DND-41 (cell line): ENCODE data around the gene HUNK.

ENCODE experiments used
- ATAC-seq: fragments of 200-7000 bp; cut with Tn5 transposase; 3 replicates; pipeline ENCODE4 v1.9.1; 2021; ENCODE audit warnings: low read depth; ENCODE audit not compliant: insufficient read depth
- DNase-seq: peaks from one replicate; pipeline ENCODE4 v3.0.0-alpha.2; 2020
- H2AFZ ChIP-seq: 2 replicates; pipeline ENCODE4 v1.6.0; 2012; ENCODE audit warnings: low read depth, low read length
- H3K27ac ChIP-seq: 2 replicates; pipeline ENCODE4 v1.5.1; 2012; ENCODE audit warnings: low read length, inconsistent platforms
- H3K27me3 ChIP-seq: fragments of 200-600 bp; sonication (generic); 2 replicates; pipeline ENCODE4 v1.6.0; 2012; ENCODE audit warnings: low read length, mild to moderate bottlenecking, inconsistent platforms; ENCODE audit not compliant: insufficient read depth, poor library complexity
- H3K36me3 ChIP-seq: 2 replicates; pipeline ENCODE4 v1.5.1; 2012; ENCODE audit warnings: low read length, inconsistent platforms; ENCODE audit not compliant: insufficient read depth
- H3K4me1 ChIP-seq: 2 replicates; pipeline ENCODE4 v1.5.1; 2012; ENCODE audit warnings: mild to moderate bottlenecking, low read length; ENCODE audit not compliant: insufficient read depth
- H3K4me2 ChIP-seq: 2 replicates; pipeline ENCODE4 v1.6.0; 2012; ENCODE audit warnings: mild to moderate bottlenecking, moderate library complexity, low read length, inconsistent platforms; ENCODE audit not compliant: insufficient read depth
- H3K4me3 ChIP-seq, 2 experiments: fragments of 200-600 bp in 1 of 2; shearing (Covaris generic) in 1 of 2; 2 replicates each; pipeline ENCODE4 v1.5.1; 2012 to 2016; ENCODE audit warnings: inconsistent platforms in 2 of 2, low read length in 2 of 2, mild to moderate bottlenecking in 2 of 2, low read depth in 1 of 2, moderate library complexity in 1 of 2
- H3K79me2 ChIP-seq: 2 replicates; pipeline ENCODE4 v1.6.0; 2012; ENCODE audit warnings: low read length, inconsistent platforms; ENCODE audit not compliant: insufficient read depth
- H3K9ac ChIP-seq: 2 replicates; pipeline ENCODE4 v1.6.0; 2012; ENCODE audit warnings: low read depth, mild to moderate bottlenecking, inconsistent platforms, low read length, moderate library complexity
- H3K9me3 ChIP-seq: 2 replicates; pipeline ENCODE4 v1.5.1; 2012; ENCODE audit warnings: low read length, moderate library complexity, mild to moderate bottlenecking, inconsistent platforms; ENCODE audit not compliant: insufficient read depth, severe bottlenecking
- H4K20me1 ChIP-seq: 2 replicates; pipeline ENCODE4 v1.6.0; 2012; ENCODE audit warnings: low read length; ENCODE audit not compliant: insufficient read depth
- EZH2 ChIP-seq: IDR thresholded peaks from 3 replicates; pipeline ENCODE4 v1.6.1; 2012; ENCODE audit warnings: borderline replicate concordance, low read depth, mild to moderate bottlenecking, moderate library complexity, low read length, inconsistent platforms; ENCODE audit not compliant: severe bottlenecking
- TF ChIP-seq, protein P1 (sequence below): IDR thresholded peaks from 2 replicates; pipeline ENCODE4 v1.5.1; 2012; ENCODE audit warnings: borderline replicate concordance, low read length, moderate library complexity, mild to moderate bottlenecking; ENCODE audit not compliant: poor library complexity, severe bottlenecking; ENCODE audit errors: extremely low read depth

Gene HUNK

GRCh38 chr21:31914472-31914871 lies 41.7 kb downstream of the HUNK start:
- Histone ChIP-seq H3K4me2 (no peak overlapping the region), H3K36me3 (no peaks in the 10 kb centered on the region), H2AFZ (no peak overlapping the region), H3K4me3 (no peak overlapping the region), H3K27ac (no peak overlapping the region), H3K79me2 (no peaks in the 10 kb centered on the region), H3K4me1 (no peaks in the 10 kb centered on the region), H3K9ac (no peak overlapping the region), H4K20me1 (no peaks in the 10 kb centered on the region), H3K9me3 (no peaks in the 10 kb centered on the region), H3K27me3 (peaks cover 6% of the 10 kb centered on the region)
- TF ChIP-seq, protein P1, sequence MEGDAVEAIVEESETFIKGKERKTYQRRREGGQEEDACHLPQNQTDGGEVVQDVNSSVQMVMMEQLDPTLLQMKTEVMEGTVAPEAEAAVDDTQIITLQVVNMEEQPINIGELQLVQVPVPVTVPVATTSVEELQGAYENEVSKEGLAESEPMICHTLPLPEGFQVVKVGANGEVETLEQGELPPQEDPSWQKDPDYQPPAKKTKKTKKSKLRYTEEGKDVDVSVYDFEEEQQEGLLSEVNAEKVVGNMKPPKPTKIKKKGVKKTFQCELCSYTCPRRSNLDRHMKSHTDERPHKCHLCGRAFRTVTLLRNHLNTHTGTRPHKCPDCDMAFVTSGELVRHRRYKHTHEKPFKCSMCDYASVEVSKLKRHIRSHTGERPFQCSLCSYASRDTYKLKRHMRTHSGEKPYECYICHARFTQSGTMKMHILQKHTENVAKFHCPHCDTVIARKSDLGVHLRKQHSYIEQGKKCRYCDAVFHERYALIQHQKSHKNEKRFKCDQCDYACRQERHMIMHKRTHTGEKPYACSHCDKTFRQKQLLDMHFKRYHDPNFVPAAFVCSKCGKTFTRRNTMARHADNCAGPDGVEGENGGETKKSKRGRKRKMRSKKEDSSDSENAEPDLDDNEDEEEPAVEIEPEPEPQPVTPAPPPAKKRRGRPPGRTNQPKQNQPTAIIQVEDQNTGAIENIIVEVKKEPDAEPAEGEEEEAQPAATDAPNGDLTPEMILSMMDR = no peak
- TF ChIP-seq EZH2 = no peak
- no peak for ATAC-seq
- no peak for DNase-seq

- DNase-seq (no peak), ATAC-seq (no peak)
- Histone ChIP-seq H3K36me3 (no peaks in the 10 kb centered on the region), H2AFZ (no peak overlapping the region), H3K4me1 (no peaks in the 10 kb centered on the region), H3K27me3 (no peaks in the 10 kb centered on the region), H3K79me2 (no peaks in the 10 kb centered on the region), H3K4me3 (no peak overlapping the region), H4K20me1 (no peaks in the 10 kb centered on the region), H3K9ac (no peak overlapping the region), H3K27ac (no peak overlapping the region), H3K9me3 (no peaks in the 10 kb centered on the region), H3K4me2 (no peak overlapping the region)
- TF ChIP-seq, protein P1 = no peak
- no peak for TF ChIP-seq EZH2
Measured at GRCh38 chr21:31915566-31915965, 42.7 kb downstream of the HUNK start.

- H3K36me3 ChIP-seq = no peaks in the 10 kb centered on the region
- no peak overlapping the region for H2AFZ ChIP-seq
- no peaks in the 10 kb centered on the region for H3K4me1 ChIP-seq
- H4K20me1 ChIP-seq = no peaks in the 10 kb centered on the region
- H3K4me2 ChIP-seq = no peak overlapping the region
- TF ChIP-seq, protein P1 = no peak
- TF ChIP-seq EZH2 = no peak
- no peaks in the 10 kb centered on the region for H3K9me3 ChIP-seq
- H3K27me3 ChIP-seq = no peaks in the 10 kb centered on the region
- H3K27ac ChIP-seq = no peak overlapping the region
- no peak overlapping the region for H3K9ac ChIP-seq
- H3K79me2 ChIP-seq = no peaks in the 10 kb centered on the region
- no peak for ATAC-seq
- DNase-seq = no peak
- H3K4me3 ChIP-seq = no peak overlapping the region
Measured at GRCh38 chr21:31917108-31917507, 44.3 kb downstream of the HUNK start.

- TF ChIP-seq, protein P1 = no peak
- no peak for TF ChIP-seq EZH2
- no peaks in the 10 kb centered on the region for H3K4me1 ChIP-seq
- no peaks in the 10 kb centered on the region for H3K79me2 ChIP-seq
- no peak overlapping the region for H3K4me3 ChIP-seq
- H3K36me3 ChIP-seq = no peaks in the 10 kb centered on the region
- no peak for DNase-seq
- no peaks in the 10 kb centered on the region for H4K20me1 ChIP-seq
- H2AFZ ChIP-seq = no peak overlapping the region
- H3K9ac ChIP-seq = no peak overlapping the region
- no peak for ATAC-seq
- H3K4me2 ChIP-seq = no peak overlapping the region
- no peaks in the 10 kb centered on the region for H3K27me3 ChIP-seq
- no peaks in the 10 kb centered on the region for H3K9me3 ChIP-seq
- H3K27ac ChIP-seq = no peak overlapping the region
Measured at GRCh38 chr21:31918250-31918775, 45.5 kb downstream of the HUNK start.
